Ectodermal cell (in vitro differentiated cells): ENCODE data around the gene NCAN. TPM values are rescaled to one million over a fixed set of nuclear protein-coding genes. Genes with fewer than 3 reads are reported as not detected.

Experiments
- H3K27ac ChIP-seq: 2 replicates; pipeline ENCODE4 v1.7.0; 2013; ENCODE audit warnings: mild to moderate bottlenecking, low read depth, low read length; ENCODE audit not compliant: insufficient read depth, poor library complexity, severe bottlenecking
- H3K27me3 ChIP-seq: 2 replicates; pipeline ENCODE4 v1.7.0; 2013; ENCODE audit warnings: mild to moderate bottlenecking, low read length; ENCODE audit not compliant: insufficient read depth, control insufficient read depth, poor library complexity, severe bottlenecking
- H3K36me3 ChIP-seq: one replicate; pipeline ENCODE4 v1.7.0; 2013; ENCODE audit warnings: low read length; ENCODE audit not compliant: control insufficient read depth, insufficient read depth
- H3K4me1 ChIP-seq: one replicate; pipeline ENCODE4 v1.7.0; 2013; ENCODE audit warnings: low read length; ENCODE audit not compliant: control insufficient read depth, insufficient read depth
- H3K4me3 ChIP-seq: 2 replicates; pipeline ENCODE4 v1.7.0; 2013; ENCODE audit warnings: low read depth, low read length, control low read depth; ENCODE audit not compliant: insufficient read depth
- H3K9me3 ChIP-seq: 2 replicates; pipeline ENCODE4 v1.7.0; 2013; ENCODE audit warnings: mild to moderate bottlenecking, low read length, moderate library complexity; ENCODE audit not compliant: control insufficient read depth
- WGBS, 2 experiments: methylation state at CpG; one replicate each; pipeline ENCODE4 v1.1.7; 2013; ENCODE audit warnings: missing lambda C conversion rate in 2 of 2; 5-methylcytosine and 5-hydroxymethylcytosine counted together
- polyA plus RNA-seq, 4 experiments: library from polyadenylated mRNA; stranded (reverse); fragments of 50-300 nt; gene quantifications; one replicate each; pipeline ENCODE4 v1.2.3, GENCODE V29; 2013

Gene NCAN
- 16.0 TPM for polyA plus RNA-seq (2013, experiment 1 of 4)
- 17.3 TPM for polyA plus RNA-seq (2013, experiment 2 of 4)
- polyA plus RNA-seq (2013, experiment 3 of 4): 11.9 TPM
- 16.5 TPM for polyA plus RNA-seq (2013, experiment 4 of 4)

- Histone ChIP-seq H3K27me3 (peaks cover 73% of the 10 kb centered on the region), H3K36me3 (no peaks in the 10 kb centered on the region), H3K4me3 (peak within 1 kb of the TSS; percentile 42), H3K9me3 (no peaks in the 10 kb centered on the region), H3K27ac (no peak within 1 kb of the TSS), H3K4me1 (peaks cover 9% of the 10 kb centered on the region)
- 9 to 10% methylated on average over 54 of the region's 54 CpGs for WGBS, 2 experiments
Measured at GRCh38 chr19:19211499-19212420, at the start of gene NCAN. NCAN (plus strand) TSS chr19:19211958; CDS start chr19:19216954, 4,996 bp downstream.

GRCh38 chr19:19162495-19162894, 49.3 kb upstream of the NCAN start:
- Histone ChIP-seq H3K4me1 (no peaks in the 10 kb centered on the region), H3K27ac (no peak overlapping the region), H3K9me3 (no peaks in the 10 kb centered on the region), H3K27me3 (no peaks in the 10 kb centered on the region), H3K4me3 (no peak overlapping the region), H3K36me3 (no peaks in the 10 kb centered on the region)
- 91 to 93% methylated on average over 7 of the region's 7 CpGs for WGBS, 2 experiments

GRCh38 chr19:19165396-19165795, 46.4 kb upstream of the NCAN start:
- Histone ChIP-seq H3K9me3 (no peaks in the 10 kb centered on the region), H3K4me1 (peaks cover 6% of the 10 kb centered on the region), H3K4me3 (no peak overlapping the region), H3K36me3 (no peaks in the 10 kb centered on the region), H3K27ac (no peak overlapping the region), H3K27me3 (peaks cover 18% of the 10 kb centered on the region)
- WGBS, 2 experiments: 87 to 90% methylated on average over 1 of the region's 1 CpG

GRCh38 chr19:19167612-19168011, 44.1 kb upstream of the NCAN start:
- H3K27me3 ChIP-seq: peaks cover 27% of the 10 kb centered on the region
- 86 to 91% methylated on average over 3 of the region's 3 CpGs for WGBS, 2 experiments
- H3K9me3 ChIP-seq: no peaks in the 10 kb centered on the region
- H3K27ac ChIP-seq: no peak overlapping the region
- peaks cover 6% of the 10 kb centered on the region for H3K4me1 ChIP-seq
- no peaks in the 10 kb centered on the region for H3K36me3 ChIP-seq
- no peak overlapping the region for H3K4me3 ChIP-seq

- H3K27me3 ChIP-seq: peaks cover 27% of the 10 kb centered on the region
- WGBS, 2 experiments: 70 to 77% methylated on average over 9 of the region's 9 CpGs
- H3K9me3 ChIP-seq: no peaks in the 10 kb centered on the region
- H3K27ac ChIP-seq: no peak overlapping the region
- no peak overlapping the region for H3K4me3 ChIP-seq
- no peaks in the 10 kb centered on the region for H3K36me3 ChIP-seq
- peaks cover 6% of the 10 kb centered on the region for H3K4me1 ChIP-seq
Measured at GRCh38 chr19:19169236-19170052, 42.3 kb upstream of the NCAN start.

- Histone ChIP-seq H3K27ac (no peak within 1 kb of the TSS), H3K27me3 (peaks cover 27% of the 10 kb centered on the region), H3K4me1 (peaks cover 6% of the 10 kb centered on the region), H3K9me3 (no peaks in the 10 kb centered on the region), H3K4me3 (no peak within 1 kb of the TSS), H3K36me3 (no peaks in the 10 kb centered on the region)
- 20 to 21% methylated on average over 56 of the region's 56 CpGs for WGBS, 2 experiments
Measured at GRCh38 chr19:19170053-19170872, 41.5 kb upstream of the NCAN start, which contains the start of gene MEF2B. MEF2B (minus strand) TSS chr19:19170263; CDS start chr19:19150735, 19,528 bp downstream.

- no peak overlapping the region for H3K4me3 ChIP-seq
- H3K36me3 ChIP-seq: no peaks in the 10 kb centered on the region
- peaks cover 27% of the 10 kb centered on the region for H3K27me3 ChIP-seq
- H3K4me1 ChIP-seq: peaks cover 6% of the 10 kb centered on the region
- no peaks in the 10 kb centered on the region for H3K9me3 ChIP-seq
- no peak overlapping the region for H3K27ac ChIP-seq
- WGBS, 2 experiments: 88 to 92% methylated on average over 6 of the region's 6 CpGs
Measured at GRCh38 chr19:19170873-19171672, 40.7 kb upstream of the NCAN start.

GRCh38 chr19:19171821-19172532, 39.8 kb upstream of the NCAN start:
- no peak overlapping the region for H3K4me3 ChIP-seq
- no peak overlapping the region for H3K27ac ChIP-seq
- H3K9me3 ChIP-seq: no peaks in the 10 kb centered on the region
- peaks cover 27% of the 10 kb centered on the region for H3K27me3 ChIP-seq
- WGBS, 2 experiments: 70% methylated on average over 8 of the region's 8 CpGs
- H3K36me3 ChIP-seq: no peaks in the 10 kb centered on the region
- H3K4me1 ChIP-seq: peaks cover 6% of the 10 kb centered on the region
